GM18861 (cell line): Measurements from ENCODE around the gene APOA4.
A peak's percentile ranks its signal among the peaks of the same experiment; 100 is the strongest.

Experiments
- ATAC-seq: cut with Tn5 transposase; IDR thresholded peaks from one replicate; pipeline ENCODE4 v1.9.1; 2021; ENCODE audit not compliant: unreplicated experiment

The APOA4 gene

GRCh38 chr11:116823031-116823843, at the start of gene APOA4:
Gene APOA4, minus strand, starts transcription at chr11:116823304. Its CDS starts 113 bp downstream, at chr11:116823191.
- ATAC-seq, result no peak

GRCh38 chr11:116871248-116871647, 48.1 kb upstream of the APOA4 start:
- ATAC-seq, result no peak

GRCh38 chr11:116870054-116870453, 47.0 kb upstream of the APOA4 start:
- ATAC-seq, result no peak

- no peak for ATAC-seq
These were observed 46.5 kb upstream of the APOA4 start for GRCh38 chr11:116869610-116870009.

GRCh38 chr11:116868066-116868465, 45.0 kb upstream of the APOA4 start:
- no peak for ATAC-seq

- ATAC-seq, result no peak
These were observed 44.5 kb upstream of the APOA4 start for GRCh38 chr11:116867619-116868018.

- ATAC-seq, result no peak
These were observed 43.8 kb upstream of the APOA4 start for GRCh38 chr11:116866804-116867455.

- ATAC-seq, result no peak
These were observed 42.6 kb upstream of the APOA4 start for GRCh38 chr11:116865696-116866095.

GRCh38 chr11:116864531-116864930, 41.4 kb upstream of the APOA4 start:
- ATAC-seq, result no peak

GRCh38 chr11:116862951-116863350, 39.8 kb upstream of the APOA4 start:
- no peak for ATAC-seq

- no peak for ATAC-seq
These were observed 39.1 kb upstream of the APOA4 start for GRCh38 chr11:116862185-116862584.

- no peak for ATAC-seq
These were observed 38.4 kb upstream of the APOA4 start for GRCh38 chr11:116861539-116861938.

- ATAC-seq, result no peak
These were observed 37.2 kb upstream of the APOA4 start for GRCh38 chr11:116860303-116860702.

GRCh38 chr11:116859175-116859574, 36.1 kb upstream of the APOA4 start:
- no peak for ATAC-seq

GRCh38 chr11:116857936-116858335, 34.8 kb upstream of the APOA4 start:
- ATAC-seq, result no peak

- no peak for ATAC-seq
These were observed 34.2 kb upstream of the APOA4 start for GRCh38 chr11:116857316-116857715.

GRCh38 chr11:116856423-116856822, 33.3 kb upstream of the APOA4 start:
- no peak for ATAC-seq

- ATAC-seq, result no peak
These were observed 32.3 kb upstream of the APOA4 start for GRCh38 chr11:116855413-116855812.

- ATAC-seq, result peak; percentile 91
These were observed 30.5 kb upstream of the APOA4 start for GRCh38 chr11:116853461-116854073.

GRCh38 chr11:116852261-116853031, 29.3 kb upstream of the APOA4 start:
- peak; percentile 31 for ATAC-seq

- no peak for ATAC-seq
These were observed 28.5 kb upstream of the APOA4 start for GRCh38 chr11:116851626-116852025.
